HG03095 (cell line): Measurements from ENCODE around the gene PTGFR.

Experiments
- ATAC-seq: cut with Tn5 transposase; IDR thresholded peaks from one replicate; pipeline ENCODE4 v1.9.1; 2021; ENCODE audit warnings: moderate library complexity; ENCODE audit not compliant: unreplicated experiment

The PTGFR gene, protein sequence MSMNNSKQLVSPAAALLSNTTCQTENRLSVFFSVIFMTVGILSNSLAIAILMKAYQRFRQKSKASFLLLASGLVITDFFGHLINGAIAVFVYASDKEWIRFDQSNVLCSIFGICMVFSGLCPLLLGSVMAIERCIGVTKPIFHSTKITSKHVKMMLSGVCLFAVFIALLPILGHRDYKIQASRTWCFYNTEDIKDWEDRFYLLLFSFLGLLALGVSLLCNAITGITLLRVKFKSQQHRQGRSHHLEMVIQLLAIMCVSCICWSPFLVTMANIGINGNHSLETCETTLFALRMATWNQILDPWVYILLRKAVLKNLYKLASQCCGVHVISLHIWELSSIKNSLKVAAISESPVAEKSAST

DNA sequence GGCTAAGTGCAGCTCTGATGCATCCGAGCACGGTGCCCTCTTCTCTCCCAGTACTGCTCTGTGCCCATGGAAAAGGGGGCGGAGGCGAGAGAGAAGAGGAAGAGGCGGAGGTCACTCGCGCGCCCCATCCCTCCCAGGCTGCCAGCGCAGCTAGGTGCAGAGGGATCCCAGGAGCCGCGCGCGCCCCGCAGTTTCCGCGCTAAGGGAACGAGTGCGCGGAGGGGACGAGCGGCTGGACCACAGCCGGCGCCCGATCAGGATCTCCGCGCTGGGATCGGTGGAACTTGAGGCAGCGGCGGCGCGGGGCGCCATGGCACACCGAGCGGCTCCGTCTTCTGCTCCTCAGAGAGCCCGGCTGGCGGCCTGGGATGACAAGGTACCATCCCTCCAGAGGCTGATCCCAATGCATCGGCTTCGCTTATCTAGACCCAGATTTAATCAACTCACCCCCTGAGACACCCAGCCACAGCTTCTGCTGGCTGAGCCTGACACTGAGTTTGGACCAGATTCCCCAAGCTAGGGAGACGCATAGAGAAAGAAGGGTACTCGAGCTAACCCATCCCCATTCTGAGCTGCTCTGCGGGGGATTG lies at the start of gene PTGFR:
Gene PTGFR (plus strand): TSS at position 114 of the 590 bp plus-strand sequence. CDS start 1,770 bp downstream, outside the sequence.
- ATAC-seq = no peak

DNA sequence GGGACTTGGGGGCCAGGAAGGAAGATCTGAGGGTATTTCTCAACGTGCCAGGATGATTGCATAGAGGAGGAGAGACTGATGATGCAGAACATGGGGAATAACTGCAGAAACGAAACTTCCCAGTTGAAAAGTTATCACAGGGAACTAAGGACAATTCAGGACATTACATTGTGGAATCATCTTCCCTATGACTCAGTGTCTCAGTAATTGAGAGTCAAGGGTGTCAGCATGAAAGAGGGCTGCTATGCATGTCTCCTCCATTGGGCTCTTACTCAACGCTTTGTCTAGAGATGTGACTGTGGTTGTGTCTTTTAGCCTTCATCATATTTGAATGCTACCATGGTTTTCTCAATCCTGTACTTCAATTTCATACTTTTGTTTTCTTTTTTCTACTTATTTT lies 48.9 kb upstream of the PTGFR start:
- ATAC-seq = no peak

DNA sequence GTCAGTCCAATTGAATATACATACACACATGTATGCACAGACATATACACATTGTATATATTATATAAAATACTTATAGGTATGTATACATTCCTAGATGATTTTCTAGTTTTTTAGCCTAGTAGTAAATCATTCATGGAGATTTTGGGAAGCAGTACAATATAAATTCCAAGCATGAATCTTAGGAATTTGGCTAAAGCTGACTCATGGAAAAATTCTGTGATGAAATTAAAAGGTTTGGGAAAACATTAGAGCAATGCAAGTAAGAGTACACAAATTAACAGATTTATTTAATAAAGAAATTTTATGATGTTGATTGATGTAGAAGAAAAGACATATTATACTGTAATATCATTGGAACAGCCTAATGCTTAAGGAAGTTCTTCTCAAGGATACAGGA lies 43.7 kb upstream of the PTGFR start:
- no peak for ATAC-seq

DNA sequence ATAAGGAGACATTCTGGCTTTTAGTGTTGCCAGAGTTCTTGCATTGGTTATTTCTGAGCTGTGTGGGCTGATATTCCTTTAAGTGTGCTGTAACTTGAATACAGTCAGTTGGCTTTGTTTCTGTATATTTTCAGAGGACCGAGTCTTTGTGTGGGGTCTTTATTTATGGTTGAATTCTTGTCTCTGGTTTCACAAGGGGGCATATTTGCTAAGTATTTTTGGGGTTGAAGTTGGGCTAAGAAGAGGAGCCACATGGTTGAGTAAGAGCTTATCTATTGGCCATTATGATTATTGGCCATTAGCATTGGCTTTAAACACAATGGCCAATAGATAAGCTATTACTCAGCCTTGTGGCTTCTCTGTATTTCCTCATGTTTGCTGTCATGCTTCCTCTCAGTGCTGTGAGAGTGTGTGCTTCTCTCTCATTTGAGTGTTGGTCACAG lies 26.3 kb upstream of the PTGFR start:
- ATAC-seq = no peak

DNA sequence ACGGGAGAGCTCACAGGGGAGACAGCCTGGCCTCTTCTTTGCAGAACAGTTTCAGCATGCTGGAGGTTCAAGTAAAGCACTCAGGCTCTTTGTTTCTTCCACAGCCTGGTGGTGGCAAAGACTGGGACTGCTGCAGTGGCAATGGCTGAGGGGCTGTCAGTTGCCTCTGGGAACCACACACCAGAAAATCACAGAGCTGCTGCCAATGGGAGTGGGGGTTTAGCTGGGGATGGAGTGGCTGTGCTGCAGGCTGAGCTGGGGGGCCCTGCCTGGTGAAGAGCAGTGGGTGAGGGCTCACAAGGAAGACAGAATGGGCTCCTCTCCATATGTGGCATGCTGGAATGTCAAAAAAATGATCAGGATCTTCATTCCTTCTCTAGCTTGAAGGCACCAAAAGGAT lies 25.6 kb upstream of the PTGFR start:
- ATAC-seq = no peak

DNA sequence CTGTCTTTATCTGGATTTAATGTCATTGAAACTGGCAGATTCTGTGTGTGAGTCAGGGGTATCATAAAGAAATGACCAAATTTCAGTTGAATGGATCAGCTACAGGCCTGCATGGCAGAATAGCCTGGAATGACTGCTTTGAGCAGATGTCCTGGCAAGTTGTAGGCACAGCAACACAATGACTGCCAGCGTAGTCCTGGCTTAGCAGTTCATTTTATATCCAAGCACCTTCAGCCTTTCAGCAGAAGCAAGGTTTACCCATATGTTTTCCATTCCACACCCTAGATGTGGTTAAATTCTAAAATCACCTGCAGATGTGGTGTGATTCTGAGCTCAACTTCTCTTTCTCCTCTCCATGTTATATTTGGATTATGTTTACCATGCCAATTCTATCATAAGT lies 22.3 kb upstream of the PTGFR start:
- no peak for ATAC-seq

DNA sequence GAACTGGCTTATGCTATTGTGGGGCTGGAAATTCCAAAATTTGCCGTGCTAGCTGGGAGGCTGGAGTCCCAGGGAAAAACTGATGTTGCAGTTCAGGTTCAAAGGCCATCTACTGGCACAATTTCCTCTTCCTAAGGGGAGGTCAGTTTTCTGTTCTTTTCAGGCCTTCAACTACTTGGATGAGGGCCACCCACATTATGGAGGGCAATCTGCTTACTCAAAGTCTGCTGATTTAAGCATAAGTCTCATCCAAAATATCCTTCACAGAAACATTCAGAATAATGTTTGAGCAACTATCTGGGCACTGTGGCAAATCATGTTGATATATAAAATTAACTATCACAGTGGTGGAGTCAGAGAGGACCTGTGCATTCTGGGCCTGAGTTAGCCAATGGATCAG lies 21.2 kb upstream of the PTGFR start:
- no peak for ATAC-seq

DNA sequence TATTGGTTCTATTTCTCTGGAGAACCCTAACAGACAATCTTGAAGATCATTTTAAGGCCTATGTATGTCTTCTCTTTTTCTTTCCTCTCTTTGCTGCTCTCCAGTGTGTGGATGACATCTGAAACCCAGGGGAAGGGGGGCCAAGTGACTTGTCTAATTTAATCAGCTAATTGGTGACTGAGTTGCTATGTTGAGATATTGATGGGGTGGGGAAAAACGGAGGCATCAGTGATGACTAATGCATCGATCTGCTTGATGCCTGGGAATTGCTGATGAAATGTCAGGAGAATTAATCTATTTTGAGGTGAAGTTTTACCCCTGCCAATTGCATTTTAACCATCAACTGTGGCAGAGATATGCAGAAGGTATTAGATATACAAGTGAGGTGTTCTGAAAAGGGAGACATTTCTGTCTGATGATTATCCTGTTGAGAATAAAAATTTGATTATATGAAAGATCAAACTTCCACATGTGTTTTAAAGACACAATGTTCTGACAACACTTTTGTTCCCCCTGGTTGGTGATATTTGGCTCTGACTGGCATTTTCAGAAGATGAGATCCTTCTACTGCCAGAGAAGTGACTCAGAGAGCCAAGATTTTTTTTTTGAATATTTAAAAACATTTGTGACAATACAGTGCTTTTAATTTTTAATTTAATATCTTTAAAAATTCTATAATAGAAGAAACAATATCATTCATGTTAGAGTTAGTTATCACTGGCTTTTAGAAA lies 18.7 kb upstream of the PTGFR start:
- ATAC-seq = no peak

DNA sequence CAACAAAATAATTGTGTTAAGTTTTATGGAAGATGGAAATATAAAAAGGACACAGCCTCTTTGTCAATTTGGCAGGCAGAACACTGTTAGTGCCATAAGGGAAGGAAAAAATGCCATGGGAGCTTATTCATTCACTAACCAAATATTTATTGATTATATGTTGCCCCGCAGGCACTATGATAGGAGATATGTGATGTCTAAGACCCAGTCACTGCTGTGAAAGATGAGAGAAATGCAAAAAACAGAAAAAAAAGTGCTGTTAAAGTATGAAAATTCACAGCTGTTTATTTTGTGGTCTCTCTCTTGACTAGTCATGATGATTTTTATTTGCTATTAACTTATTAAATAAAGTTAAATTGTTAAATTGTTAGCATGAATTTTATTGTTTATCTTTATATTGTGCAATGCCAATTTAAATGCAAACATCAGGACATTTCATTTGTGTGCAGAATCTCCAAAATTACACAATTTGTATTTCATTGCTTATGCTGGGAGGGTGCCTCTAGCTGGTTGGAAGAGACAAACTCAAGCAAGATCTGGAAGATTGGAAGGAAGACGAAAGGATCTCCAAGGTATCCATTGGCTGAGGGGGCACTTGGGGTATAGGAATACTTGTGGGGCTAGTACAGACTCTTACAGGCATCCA lies 17.8 kb upstream of the PTGFR start:
- no peak for ATAC-seq

DNA sequence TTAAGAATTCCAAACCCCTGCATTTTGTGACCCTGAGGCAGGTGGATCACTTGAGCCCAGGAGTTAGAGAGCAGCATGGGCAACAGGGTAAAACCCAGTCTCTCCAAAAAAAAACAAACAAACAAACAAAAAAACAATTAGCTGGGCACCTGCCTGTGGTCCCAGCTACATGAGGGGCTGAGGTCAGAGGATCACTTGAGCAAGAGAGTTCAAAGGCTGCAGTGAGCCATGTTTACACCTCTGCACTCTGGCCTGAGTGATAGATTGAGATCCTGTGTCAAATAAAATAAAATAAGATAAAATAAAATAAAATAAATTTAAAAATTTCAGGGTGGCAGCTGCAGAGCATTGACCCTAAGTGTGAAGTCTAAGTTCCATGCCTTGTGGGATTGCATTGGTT lies 16.7 kb upstream of the PTGFR start:
- ATAC-seq = no peak

DNA sequence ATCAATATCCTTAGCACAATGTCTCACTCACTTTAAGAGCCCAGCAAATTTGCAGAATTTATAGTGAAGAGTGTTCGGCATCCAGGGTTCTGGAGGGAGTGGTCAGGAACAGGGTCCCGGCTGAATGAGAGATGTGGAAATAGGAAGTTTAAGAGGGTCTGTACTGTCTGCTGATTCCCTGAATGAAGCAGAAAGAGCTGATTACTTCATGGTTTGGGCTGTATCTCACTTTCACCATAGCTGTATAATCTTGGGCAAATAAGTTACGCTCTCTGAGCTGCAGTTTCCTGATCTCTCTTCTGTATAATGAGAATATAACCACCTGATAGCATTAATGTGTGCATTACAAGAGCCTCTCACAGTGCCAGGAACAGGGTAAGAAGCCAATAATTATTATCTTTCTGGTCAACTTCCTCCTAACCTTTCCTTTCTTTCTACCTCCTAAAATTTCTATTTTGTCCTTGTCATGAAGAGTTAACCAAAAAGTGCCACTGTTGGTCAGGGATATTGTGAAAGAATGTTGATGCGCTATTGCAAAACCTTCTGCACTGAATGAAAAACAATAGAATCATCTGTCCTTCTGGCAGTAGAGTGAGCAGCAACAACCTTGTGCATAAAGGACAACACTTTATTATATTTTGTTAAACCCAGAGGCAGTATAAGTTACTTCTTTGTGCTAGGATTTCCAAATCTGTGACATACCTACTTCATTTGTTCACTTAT lies 14.7 kb upstream of the PTGFR start:
- ATAC-seq = no peak

DNA sequence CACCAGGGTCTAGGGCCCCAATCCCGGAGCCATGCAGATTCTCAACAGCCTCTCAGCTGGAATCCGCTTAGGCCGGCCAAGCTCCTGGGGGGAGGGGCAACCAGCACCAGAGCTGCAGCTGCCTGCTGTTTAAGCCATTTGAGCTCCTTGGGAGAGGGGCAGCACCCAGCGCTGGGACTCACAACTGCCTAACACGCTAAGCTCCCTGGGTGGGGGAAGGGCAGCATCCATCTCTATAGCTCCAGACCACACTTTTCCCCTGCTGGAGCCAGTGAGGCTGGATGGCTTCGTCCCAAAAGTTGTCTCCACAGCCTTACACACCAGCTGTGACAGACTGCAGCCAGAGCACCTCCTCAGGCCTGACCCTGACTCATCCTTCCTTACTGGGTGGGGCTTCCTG lies 6.9 kb upstream of the PTGFR start:
- no peak for ATAC-seq

DNA sequence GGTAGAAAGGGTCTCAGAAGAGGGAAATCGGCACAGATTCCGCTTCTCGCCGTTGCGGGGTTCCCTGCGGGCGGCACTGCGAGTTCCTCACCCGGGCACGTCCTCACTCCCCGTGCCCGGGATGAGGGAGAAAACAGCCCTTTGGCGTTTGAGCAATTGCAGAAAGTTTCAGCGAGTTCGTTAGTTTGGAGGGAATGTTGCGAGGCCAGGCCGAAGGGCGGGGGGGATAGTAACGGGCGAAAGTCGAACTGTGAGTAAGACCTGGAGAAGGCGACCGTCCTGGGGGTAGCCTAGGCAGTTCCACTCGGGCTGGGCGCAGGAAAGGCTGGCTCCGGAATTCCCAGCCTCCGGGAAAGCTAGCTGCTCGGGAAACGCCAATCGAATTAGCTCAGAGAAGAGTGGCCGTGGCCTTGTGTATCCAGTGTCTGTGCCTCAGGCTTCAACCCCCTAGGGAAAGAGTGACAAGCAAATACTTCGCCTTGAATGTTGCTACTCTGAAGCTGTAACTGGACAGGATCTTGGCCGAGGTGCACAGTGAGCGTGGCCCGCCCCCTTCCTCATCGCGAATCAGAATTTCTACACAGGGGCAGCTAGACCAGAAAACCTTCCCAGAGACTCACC lies 787 bp downstream of the PTGFR start:
- ATAC-seq = no peak

DNA sequence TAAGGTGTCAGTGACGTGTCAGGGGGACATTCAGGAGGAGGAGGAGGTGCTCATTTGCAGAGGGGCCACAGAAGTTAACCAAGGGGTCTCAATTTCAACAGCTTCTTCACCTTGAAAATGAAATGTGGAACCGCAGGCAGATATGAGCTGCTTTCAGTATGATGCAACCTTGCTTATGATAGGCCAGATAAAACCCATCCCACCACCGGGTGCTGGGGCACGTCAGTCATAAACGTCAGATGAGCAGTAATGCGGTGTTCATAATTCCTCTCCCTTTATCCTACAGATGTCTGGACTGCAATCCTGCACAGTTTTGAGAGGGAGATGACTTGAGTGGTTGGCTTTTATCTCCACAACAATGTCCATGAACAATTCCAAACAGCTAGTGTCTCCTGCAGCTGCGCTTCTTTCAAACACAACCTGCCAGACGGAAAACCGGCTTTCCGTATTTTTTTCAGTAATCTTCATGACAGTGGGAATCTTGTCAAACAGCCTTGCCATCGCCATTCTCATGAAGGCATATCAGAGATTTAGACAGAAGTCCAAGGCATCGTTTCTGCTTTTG lies 1.7 kb downstream of the PTGFR start:
- ATAC-seq = no peak

DNA sequence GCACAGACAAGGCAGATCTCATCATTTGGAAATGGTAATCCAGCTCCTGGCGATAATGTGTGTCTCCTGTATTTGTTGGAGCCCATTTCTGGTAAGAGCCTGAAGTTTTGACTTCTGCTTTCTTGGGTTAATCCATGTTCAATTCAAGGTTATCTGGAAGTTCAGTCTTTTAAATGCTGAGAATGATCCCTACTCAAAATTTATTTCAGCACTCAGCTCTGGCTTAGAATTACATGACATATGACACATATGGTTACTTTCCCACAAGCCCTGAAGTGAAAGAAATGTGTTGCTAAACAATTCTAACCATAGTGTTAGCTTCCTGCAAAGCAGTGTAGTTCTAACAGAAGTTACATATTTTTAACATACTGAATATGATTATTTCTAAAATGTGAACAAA lies 2.7 kb downstream of the PTGFR start:
- ATAC-seq = no peak

DNA sequence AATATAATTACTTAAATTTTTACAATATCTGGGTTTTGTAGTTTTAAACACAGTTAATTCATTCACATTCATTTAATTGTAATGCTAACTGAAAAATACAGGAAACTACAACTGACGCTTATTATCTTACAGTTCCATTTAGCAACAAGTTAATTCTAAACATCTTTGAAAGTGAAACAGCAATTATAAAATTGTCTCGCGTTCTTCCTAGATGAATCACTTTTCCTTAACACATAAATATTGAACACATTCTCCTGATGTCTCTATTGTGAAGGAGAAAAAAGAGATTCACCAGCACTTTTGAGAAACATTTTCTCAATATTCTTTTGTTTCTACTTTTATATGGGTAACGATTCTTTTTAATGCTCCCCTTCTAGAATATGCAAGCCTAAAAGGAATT lies 6.4 kb downstream of the PTGFR start:
- no peak for ATAC-seq

DNA sequence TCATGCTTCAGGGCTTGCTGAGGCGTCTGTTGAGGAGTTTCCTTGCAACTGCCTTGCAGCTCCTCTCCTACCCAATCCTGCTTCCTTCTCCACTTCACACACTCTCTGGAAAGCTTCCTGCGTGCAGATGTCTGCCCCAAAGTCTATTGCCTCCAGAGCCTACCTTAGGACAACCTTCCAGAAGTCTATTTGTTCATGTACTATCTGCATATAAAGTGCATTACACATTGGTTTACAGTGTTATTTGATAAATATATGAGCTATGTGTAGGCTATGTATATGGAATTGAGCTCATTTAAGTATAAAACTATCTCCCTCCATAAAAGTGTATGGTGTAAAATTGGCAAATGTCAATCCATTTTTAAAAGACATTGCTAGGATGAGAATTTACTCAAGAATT lies 9.8 kb downstream of the PTGFR start:
- no peak for ATAC-seq

DNA sequence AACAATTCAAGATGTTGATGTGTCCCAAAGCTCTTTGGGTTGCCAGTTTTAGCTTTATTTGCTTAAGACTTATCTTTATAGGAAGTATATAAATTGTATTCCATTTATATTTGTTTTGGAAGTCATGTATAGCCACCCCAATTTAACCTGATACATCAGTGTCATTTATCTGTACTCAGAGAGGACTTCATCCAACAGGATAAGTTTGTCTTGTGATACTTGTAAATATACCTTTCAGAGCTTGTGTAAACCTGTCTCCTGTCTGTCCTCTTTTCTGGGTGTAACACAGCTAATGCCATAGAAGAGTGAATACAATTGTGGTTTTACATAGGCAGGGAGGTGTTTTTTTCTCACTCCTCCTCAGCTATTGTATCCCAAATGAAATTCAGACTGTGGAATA lies 10.4 kb downstream of the PTGFR start:
- ATAC-seq = no peak

DNA sequence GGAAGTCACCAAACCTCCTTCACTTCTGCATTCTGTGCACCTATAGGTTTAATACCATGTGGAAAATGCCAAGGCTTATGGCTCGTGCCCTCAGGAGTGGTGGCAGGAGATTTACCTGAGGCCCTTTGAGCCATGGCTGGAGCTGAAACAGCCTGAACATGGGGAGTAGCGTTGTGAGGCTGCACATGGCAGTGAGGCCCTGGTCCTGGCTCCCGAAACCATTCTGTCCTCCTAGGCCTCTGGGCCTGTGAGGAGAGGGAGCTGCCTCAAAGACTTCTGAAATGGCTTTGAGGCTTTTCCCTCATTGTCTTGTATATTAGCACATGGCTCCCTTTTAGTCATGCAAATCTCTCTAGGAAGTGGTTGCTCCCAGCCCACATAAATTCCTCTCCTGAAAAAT lies 20.6 kb downstream of the PTGFR start:
- ATAC-seq = no peak

DNA sequence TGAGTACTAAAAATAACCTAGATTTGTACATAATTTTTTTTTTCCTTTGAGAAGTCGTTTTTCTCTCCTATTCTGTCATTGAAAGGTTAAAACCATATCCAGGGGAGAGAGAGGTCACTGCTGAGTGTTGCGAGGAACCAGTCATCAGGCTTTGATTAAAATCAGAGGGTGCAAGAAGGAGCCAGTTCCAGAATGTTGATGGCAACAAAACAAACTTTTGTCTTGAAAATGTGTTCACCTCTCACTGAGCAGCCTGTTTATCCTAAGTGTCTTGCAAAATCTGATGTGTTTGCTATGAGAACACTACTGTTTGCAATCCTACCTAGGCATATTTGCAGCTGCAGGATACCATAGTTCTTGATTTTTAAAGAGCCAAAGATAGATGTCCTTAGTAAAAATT lies 25.9 kb downstream of the PTGFR start:
- no peak for ATAC-seq
